ENCODE data around the gene SLC25A33.

Gene SLC25A33

DNA sequence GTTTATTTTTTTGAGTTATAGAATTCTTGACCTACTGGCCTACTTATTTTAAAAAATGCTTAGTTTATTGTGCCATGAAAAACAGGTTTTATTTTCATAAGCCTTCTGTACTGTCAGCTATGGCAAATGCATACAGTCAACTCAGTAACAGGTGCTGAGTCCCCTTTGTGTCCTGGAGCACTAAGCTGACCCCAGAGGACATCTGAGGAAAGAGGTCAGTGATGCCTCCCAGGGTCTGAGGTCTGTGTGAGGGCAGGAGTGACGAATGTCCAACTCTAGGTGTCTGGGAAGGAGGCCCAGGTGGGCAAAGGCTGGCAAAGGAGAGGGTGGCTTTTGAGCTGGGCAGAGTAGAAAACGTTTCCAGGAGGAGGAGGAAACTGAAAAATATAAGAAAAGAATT, 41.7 kb downstream of the SLC25A33 start:
- H3K36me3 Mint-ChIP-seq (ENCODE audit: insufficient read depth), result peaks cover 33% of the 10 kb centered on the region

GRCh38 chr1:9586147-9586766, 47.0 kb downstream of the SLC25A33 start:
- no peak overlapping the region for H3K4me3 Mint-ChIP-seq
- H3K9me3 Mint-ChIP-seq, result no peaks in the 10 kb centered on the region
- peaks cover 10 to 20% of the 10 kb centered on the region in 2 donors for H3K4me1 Mint-ChIP-seq (ENCODE audit: low read depth in 2 of 2)
- ATAC-seq (replicated peaks) (no peak), DNase-seq (no peak)
- H3K36me3 Mint-ChIP-seq (ENCODE audit: insufficient read depth), result peaks cover 40% of the 10 kb centered on the region
- no peak overlapping the region for H3K27ac Mint-ChIP-seq
- no peaks in the 10 kb centered on the region for H3K27me3 Mint-ChIP-seq

More for the DNA sequence above, 41.7 kb downstream of the SLC25A33 start:
- no peaks in the 10 kb centered on the region for H3K27me3 Mint-ChIP-seq
- H3K4me3 Mint-ChIP-seq, result no peak overlapping the region
- ATAC-seq (replicated peaks) (no peak), DNase-seq (no peak)
- H3K9me3 Mint-ChIP-seq, result no peaks in the 10 kb centered on the region
- H3K4me1 Mint-ChIP-seq (ENCODE audit: low read depth in 2 of 2), result no peaks in the 10 kb centered on the region
- no peak overlapping the region for H3K27ac Mint-ChIP-seq

DNA sequence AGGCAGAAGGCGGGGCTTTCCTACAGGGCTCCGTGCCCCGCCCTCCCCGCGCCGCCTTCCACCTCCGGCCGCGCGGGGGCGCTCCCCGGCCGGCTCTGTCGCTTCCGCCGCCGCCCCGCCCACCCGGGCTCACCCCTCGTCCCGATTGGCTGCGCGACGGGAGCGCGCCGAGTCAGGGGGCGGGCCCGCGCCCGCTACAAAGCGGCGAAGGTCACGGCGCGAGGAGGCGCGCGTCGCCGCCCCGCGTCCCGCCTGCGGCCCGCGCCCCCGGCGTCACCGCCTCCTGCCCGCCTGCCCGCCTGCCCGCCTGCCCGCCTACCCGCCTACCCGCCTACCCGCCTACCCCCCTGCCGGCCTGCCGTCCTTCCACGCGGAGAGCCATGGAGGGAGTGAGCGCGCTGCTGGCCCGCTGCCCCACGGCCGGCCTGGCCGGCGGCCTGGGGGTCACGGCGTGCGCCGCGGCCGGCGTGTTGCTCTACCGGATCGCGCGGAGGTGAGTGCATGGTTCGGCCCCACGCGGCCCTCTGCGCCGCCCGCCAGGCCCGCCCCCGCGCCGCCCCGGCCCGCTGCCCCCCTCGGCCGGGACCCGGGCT, 49.4 kb downstream of the SLC25A33 start, which contains the start of gene TMEM201:
Gene TMEM201 (plus strand): TSS at position 361 of the 593 bp plus-strand sequence. CDS start 20 bp downstream, at position 381.
- Mint-ChIP-seq H3K27me3 (no peaks in the 10 kb centered on the region), H3K27ac (peak within 1 kb of the TSS in 1 of 2 donors; percentile 59), H3K4me1 (ENCODE audit: low read depth in 2 of 2) (peaks cover 15 to 24% of the 10 kb centered on the region in 2 donors), H3K4me3 (peak within 1 kb of the TSS; percentile 76 to 77), H3K36me3 (ENCODE audit: insufficient read depth) (peaks cover 28% of the 10 kb centered on the region), H3K9me3 (no peaks in the 10 kb centered on the region)
- ATAC-seq (replicated peaks) (peak; percentile 92), DNase-seq (peak; percentile 90 to 95 (median 91))

DNA sequence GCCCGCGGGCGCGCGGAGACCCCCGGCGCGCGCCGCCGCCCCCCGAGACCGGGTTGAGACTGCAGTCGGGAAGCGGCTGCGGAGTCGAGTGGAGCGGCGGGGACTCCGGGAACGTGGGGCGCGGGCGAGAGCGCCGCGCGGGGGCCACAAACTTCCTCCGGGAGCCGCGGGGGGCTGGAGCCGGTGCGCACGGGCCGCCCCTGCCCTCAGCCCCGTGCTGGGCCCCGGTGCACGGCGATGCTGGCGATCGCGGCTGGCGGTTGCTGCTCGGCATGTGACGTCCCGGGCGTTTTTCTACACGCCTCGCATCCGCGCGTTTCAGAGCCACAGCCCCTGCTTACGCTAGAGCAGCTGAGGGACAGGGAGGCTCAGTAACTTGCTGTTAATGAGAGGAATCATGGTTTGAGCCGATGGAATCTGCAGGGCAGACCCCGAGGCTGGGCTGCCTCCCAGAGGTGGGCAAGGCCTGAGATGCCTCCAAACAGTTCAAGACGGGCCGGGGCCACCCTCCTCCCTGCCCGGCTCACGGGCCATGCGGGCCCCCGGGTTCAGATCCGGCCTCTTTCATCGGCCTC, 50.0 kb downstream of the SLC25A33 start:
- Mint-ChIP-seq H3K9me3 (no peaks in the 10 kb centered on the region), H3K4me3 (peak overlapping the region; percentile 76 to 77), H3K27me3 (no peaks in the 10 kb centered on the region), H3K27ac (peak overlapping the region in 1 of 2 donors; percentile 49), H3K4me1 (ENCODE audit: low read depth in 2 of 2) (peaks cover 15 to 24% of the 10 kb centered on the region in 2 donors), H3K36me3 (ENCODE audit: insufficient read depth) (peaks cover 24% of the 10 kb centered on the region)
- ATAC-seq (replicated peaks) (peak; percentile 30), DNase-seq (peak; percentile 22 to 34 (median 29))

GRCh38 chr1:9589719-9590157, 50.5 kb downstream of the SLC25A33 start:
- H3K9me3 Mint-ChIP-seq, result no peaks in the 10 kb centered on the region
- peaks cover 15 to 24% of the 10 kb centered on the region in 2 donors for H3K4me1 Mint-ChIP-seq (ENCODE audit: low read depth in 2 of 2)
- DNase-seq (no peak), ATAC-seq (replicated peaks) (no peak)
- peak overlapping the region in 1 of 2 donors; percentile 49 for H3K27ac Mint-ChIP-seq
- H3K4me3 Mint-ChIP-seq, result peak overlapping the region; percentile 76 to 77
- peaks cover 20% of the 10 kb centered on the region for H3K36me3 Mint-ChIP-seq (ENCODE audit: insufficient read depth)
- H3K27me3 Mint-ChIP-seq, result no peaks in the 10 kb centered on the region

GRCh38 chr1:9590201-9590600, 50.9 kb downstream of the SLC25A33 start:
- no peaks in the 10 kb centered on the region for H3K27me3 Mint-ChIP-seq
- no peak for DNase-seq
- peaks cover 20% of the 10 kb centered on the region for H3K36me3 Mint-ChIP-seq (ENCODE audit: insufficient read depth)
- ATAC-seq (replicated peaks), result no peak
- peaks cover 15 to 24% of the 10 kb centered on the region in 2 donors for H3K4me1 Mint-ChIP-seq (ENCODE audit: low read depth in 2 of 2)
- H3K4me3 Mint-ChIP-seq, result peak overlapping the region; percentile 76 to 77
- peak overlapping the region in 1 of 2 donors; percentile 49 for H3K27ac Mint-ChIP-seq
- no peaks in the 10 kb centered on the region for H3K9me3 Mint-ChIP-seq

DNA sequence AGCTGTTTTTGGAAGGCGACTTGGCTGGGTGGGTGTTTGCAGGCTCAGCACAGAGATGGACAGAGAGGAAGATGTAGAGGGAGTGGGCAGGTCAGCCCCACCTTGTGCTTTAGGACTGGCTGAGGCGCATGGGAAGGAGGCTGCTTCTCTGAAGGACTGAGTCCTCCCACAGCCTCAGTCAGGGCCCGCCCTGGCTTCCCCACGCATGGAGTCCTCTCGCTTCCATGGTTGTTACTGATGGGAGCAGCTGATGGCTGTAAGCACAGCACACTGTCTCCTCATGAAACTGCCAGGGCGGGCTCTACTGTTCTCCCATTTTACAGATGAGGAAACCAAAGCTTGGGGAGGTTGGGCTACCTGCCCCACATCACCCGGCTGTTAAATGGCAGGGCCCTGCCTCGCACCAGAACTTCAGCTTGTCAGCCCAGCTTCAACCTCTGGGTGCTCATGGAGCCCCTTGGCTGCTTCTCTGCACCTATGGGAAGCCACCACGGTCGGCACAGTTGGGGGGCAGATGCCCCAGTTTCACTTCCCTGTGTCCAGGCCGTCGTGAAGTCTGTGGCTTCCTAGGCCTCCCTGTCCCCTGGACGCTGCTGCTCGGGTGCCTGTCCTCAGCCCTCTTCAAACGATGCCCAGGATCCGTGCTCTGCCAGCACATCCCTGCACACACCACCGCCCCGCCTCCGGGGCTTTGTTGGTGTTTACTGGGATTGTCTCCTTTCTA, 51.8 kb downstream of the SLC25A33 start:
- H3K36me3 Mint-ChIP-seq (ENCODE audit: insufficient read depth), result peaks cover 20% of the 10 kb centered on the region
- no peak for DNase-seq
- H3K27ac Mint-ChIP-seq, result no peak overlapping the region
- ATAC-seq (replicated peaks), result no peak
- no peaks in the 10 kb centered on the region for H3K27me3 Mint-ChIP-seq
- no peaks in the 10 kb centered on the region for H3K9me3 Mint-ChIP-seq
- H3K4me1 Mint-ChIP-seq (ENCODE audit: low read depth in 2 of 2), result peaks cover 15 to 24% of the 10 kb centered on the region in 2 donors
- peak overlapping the region in 1 of 2 donors; percentile 1 for H3K4me3 Mint-ChIP-seq

DNA sequence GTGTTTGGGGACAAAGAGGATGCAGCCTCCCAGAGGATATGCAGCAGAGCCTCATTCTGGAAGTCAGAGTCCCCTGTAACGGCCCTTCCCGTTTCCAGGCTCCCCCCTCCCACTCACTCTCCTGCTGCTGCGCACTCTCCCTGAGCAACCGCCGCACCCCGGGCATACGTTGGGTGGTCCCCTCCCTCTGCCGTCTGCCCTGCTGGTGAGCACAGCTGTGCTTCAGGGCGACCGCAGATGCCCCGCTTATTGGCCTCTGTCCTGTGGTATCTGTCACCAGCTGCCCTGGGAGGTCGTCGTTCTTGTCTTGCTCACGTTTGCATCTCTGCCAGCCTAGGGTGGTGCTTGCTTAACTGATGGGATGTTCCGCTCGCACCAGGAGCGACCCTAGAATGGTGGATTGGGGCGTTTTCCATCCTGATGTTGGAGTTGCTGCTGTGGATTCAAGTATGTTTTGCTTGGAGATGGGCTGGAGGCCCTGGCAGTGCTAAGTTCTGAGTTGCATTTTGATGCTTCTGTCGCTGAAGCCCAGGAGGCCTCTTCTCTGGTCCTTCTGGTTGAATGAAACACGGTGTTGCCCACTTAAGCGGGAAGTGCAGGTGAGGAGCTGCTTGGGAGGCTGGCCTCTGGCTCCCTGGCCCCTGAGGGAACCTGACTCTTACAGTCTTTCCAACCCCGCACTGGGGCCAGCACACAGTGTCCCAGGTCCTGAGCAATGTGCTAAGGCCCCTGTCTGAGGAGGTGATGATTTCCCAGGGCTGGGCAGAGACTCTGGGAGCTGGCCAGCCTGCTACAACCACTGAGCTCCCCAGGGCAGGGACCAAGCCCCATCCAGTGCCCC, 52.6 kb downstream of the SLC25A33 start:
- no peak for DNase-seq
- H3K27ac Mint-ChIP-seq, result no peak overlapping the region
- H3K27me3 Mint-ChIP-seq, result no peaks in the 10 kb centered on the region
- no peak for ATAC-seq (replicated peaks)
- no peaks in the 10 kb centered on the region for H3K9me3 Mint-ChIP-seq
- peaks cover 15 to 24% of the 10 kb centered on the region in 2 donors for H3K4me1 Mint-ChIP-seq (ENCODE audit: low read depth in 2 of 2)
- H3K36me3 Mint-ChIP-seq (ENCODE audit: insufficient read depth), result peaks cover 20% of the 10 kb centered on the region
- peak overlapping the region in 1 of 2 donors; percentile 14 for H3K4me3 Mint-ChIP-seq

GRCh38 chr1:9592510-9593075, 53.3 kb downstream of the SLC25A33 start:
- Mint-ChIP-seq H3K4me3 (no peak overlapping the region), H3K27me3 (no peaks in the 10 kb centered on the region), H3K9me3 (no peaks in the 10 kb centered on the region), H3K36me3 (ENCODE audit: insufficient read depth) (peaks cover 23% of the 10 kb centered on the region), H3K4me1 (ENCODE audit: low read depth in 2 of 2) (peaks cover 15 to 24% of the 10 kb centered on the region in 2 donors), H3K27ac (peak overlapping the region in 1 of 2 donors; percentile 63)
- DNase-seq (no peak), ATAC-seq (replicated peaks) (no peak)

DNA sequence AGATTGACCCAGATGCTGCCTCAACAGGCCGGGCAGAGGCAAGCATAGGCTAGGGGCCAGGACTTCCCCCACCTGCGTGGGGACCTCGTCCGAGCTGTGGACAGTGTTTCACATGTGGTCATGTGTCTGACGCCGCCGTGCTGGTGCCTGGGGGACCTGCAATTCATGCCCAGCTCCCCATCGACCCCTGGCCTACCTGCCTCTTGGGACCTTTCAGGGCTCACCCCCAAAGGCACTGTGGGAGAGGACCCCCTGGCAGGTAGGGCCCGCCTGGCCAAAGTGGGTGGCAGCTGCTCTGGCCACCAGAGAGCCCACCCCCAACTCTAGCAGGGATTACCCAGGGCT, 53.9 kb downstream of the SLC25A33 start:
- Mint-ChIP-seq H3K27ac (peak overlapping the region; percentile 46 to 63), H3K36me3 (ENCODE audit: insufficient read depth) (peaks cover 20% of the 10 kb centered on the region)

GRCh38 chr1:9593492-9594465, 54.5 kb downstream of the SLC25A33 start:
- no peak for DNase-seq
- H3K9me3 Mint-ChIP-seq, result no peaks in the 10 kb centered on the region
- H3K4me3 Mint-ChIP-seq, result no peak overlapping the region
- H3K4me1 Mint-ChIP-seq (ENCODE audit: low read depth in 2 of 2), result peaks cover 15 to 18% of the 10 kb centered on the region in 2 donors
- H3K27ac Mint-ChIP-seq, result peak overlapping the region; percentile 46 to 63
- no peak for ATAC-seq (replicated peaks)
- peaks cover 22% of the 10 kb centered on the region for H3K36me3 Mint-ChIP-seq (ENCODE audit: insufficient read depth)
- H3K27me3 Mint-ChIP-seq, result no peaks in the 10 kb centered on the region

More for the DNA sequence above, 53.9 kb downstream of the SLC25A33 start:
- ATAC-seq (replicated peaks), result no peak
- H3K27me3 Mint-ChIP-seq, result no peaks in the 10 kb centered on the region
- no peak overlapping the region for H3K4me3 Mint-ChIP-seq
- no peaks in the 10 kb centered on the region for H3K9me3 Mint-ChIP-seq
- peaks cover 15 to 20% of the 10 kb centered on the region in 2 donors for H3K4me1 Mint-ChIP-seq (ENCODE audit: low read depth in 2 of 2)
- no peak for DNase-seq

All from effector memory CD8-positive, alpha-beta T cell (primary cell).